Body of pancreas (tissue), 4 donors: ENCODE results near the gene LGALS13. TPM values are rescaled to one million over a fixed set of nuclear protein-coding genes. Genes with fewer than 3 reads are reported as not detected.
A peak's percentile ranks its signal among the peaks of the same experiment; 100 is the strongest.

ENCODE experiments used
- ATAC-seq: fragments of 150-250 bp; one replicate; pipeline ENCODE4 v1.9.1; 2016
- DNase-seq, 4 donors: peaks; one replicate each; pipeline ENCODE4 v3.0.0-alpha.2; 2019
- H3K27ac ChIP-seq, 4 donors: fragments of 200-600 bp; sonication (generic); 1 replicate in 3 of 4; 2 replicates in 1 of 4; pipeline versions ENCODE4 v1.5.1 to v1.6.1; 2016 to 2019; ENCODE audit warnings: mild to moderate bottlenecking in 1 of 4, mixed read lengths in 1 of 4, moderate library complexity in 1 of 4
- H3K27me3 ChIP-seq, 2 donors: fragments of 200-600 bp; sonication (generic); one replicate each; pipeline ENCODE4 v1.6.0; 2016; ENCODE audit warnings: mild to moderate bottlenecking in 1 of 2
- H3K36me3 ChIP-seq, 2 donors: fragments of 200-600 bp; sonication (generic); replicated peaks in 1 of 2; 2 replicates each; pipeline ENCODE4 v1.5.1; 2016; ENCODE audit warnings: low read depth in 2 of 2; ENCODE audit not compliant: insufficient read depth in 1 of 2
- H3K4me1 ChIP-seq: fragments of 200-600 bp; sonication (generic); one replicate; pipeline ENCODE4 v1.6.0; 2016
- H3K4me3 ChIP-seq, 2 donors: fragments of 200-600 bp; sonication (generic); 1 replicate in 1 of 2; 2 replicates in 1 of 2; pipeline ENCODE4 v1.5.1; 2016 to 2019
- H3K9me3 ChIP-seq, 3 donors: fragments of 200-600 bp; sonication (generic); 1 replicate in 2 of 3; 2 replicates in 1 of 3; pipeline ENCODE4 v1.5.1; 2016
- CTCF ChIP-seq, 7 experiments: fragments of 450-650 bp in 4 of 7; fragments of 200-600 bp in 3 of 7; sonication (generic) in 3 of 7; IDR thresholded peaks; one replicate each; pipeline ENCODE4 v1.5.1; 2016 to 2019; ENCODE audit warnings: antibody characterized with exemption in 7 of 7
- POLR2A ChIP-seq, 3 donors: fragments of 450-650 bp; IDR thresholded peaks; one replicate each; pipeline ENCODE4 v1.6.1; 2016; ENCODE audit warnings: antibody characterized with exemption in 3 of 3, mild to moderate bottlenecking in 2 of 3
- WGBS, 2 donors: methylation state at CpG; one replicate each; pipeline ENCODE4 v1.1.5; 2017; 5-methylcytosine and 5-hydroxymethylcytosine counted together
- intact Hi-C: fragments of 100-400 bp; cut with DNase I; formaldehyde crosslinking; loops from one replicate; pipeline ENCODE4 v1.15.1; 2023
- total RNA-seq, 2 donors: library from RNA; depleted of rRNA; stranded (reverse); fragments of >200 nt; gene quantifications; one replicate each; pipeline ENCODE4 v1.1.0, GENCODE V29; 2016

Gene LGALS13
- total RNA-seq, 2 donors from 2014 or later: not detected

DNA sequence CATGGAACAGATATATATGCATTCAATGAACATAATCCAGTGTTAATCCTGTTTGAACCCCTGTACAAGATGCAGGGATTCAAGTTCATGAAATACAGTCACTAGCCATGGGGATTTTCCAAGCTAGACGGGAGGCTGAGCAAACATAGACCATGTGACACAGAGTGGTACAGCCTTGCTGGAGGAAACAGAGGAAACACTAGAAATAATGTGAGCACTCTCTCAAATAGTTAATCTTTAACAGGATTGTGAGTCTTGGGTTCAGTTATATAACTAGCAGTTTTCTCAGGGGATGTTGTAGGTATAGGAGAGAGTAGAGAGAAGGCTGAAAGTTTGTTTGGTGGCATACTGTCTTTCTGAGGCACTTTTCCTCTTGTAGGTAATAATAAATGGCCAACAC is 39.4 kb downstream of the LGALS13 start:
- ATAC-seq (peak; percentile 40), DNase-seq (peak in 2 of 4 donors; percentile 30 to 32)
- intact Hi-C loops: no loop called here
- no peaks in the 10 kb centered on the region for H3K27me3 ChIP-seq
- H3K4me1 ChIP-seq: no peaks in the 10 kb centered on the region
- no peak overlapping the region for H3K4me3 ChIP-seq
- no peak overlapping the region for H3K27ac ChIP-seq
- TF ChIP-seq CTCF (IDR thresholded peaks at IDR 0.05) (no peak), POLR2A (IDR thresholded peaks at IDR 0.05) (no peak)
- no peaks in the 10 kb centered on the region for H3K36me3 ChIP-seq
- 4 to 17% methylated on average over 1 of the region's 1 CpG for WGBS, 2 donors
- no peaks in the 10 kb centered on the region for H3K9me3 ChIP-seq

- Histone ChIP-seq H3K4me1 (no peaks in the 10 kb centered on the region), H3K9me3 (no peaks in the 10 kb centered on the region), H3K4me3 (no peak overlapping the region), H3K27me3 (no peaks in the 10 kb centered on the region), H3K27ac (no peak overlapping the region), H3K36me3 (no peaks in the 10 kb centered on the region)
- WGBS, 2 donors: 49 to 52% methylated on average over 5 of the region's 5 CpGs
- ATAC-seq: no peak
- no peak for DNase-seq
- intact Hi-C loops: no loop called here
- TF ChIP-seq CTCF (IDR thresholded peaks at IDR 0.05) (no peak), POLR2A (IDR thresholded peaks at IDR 0.05) (no peak)
Measured at GRCh38 chr19:39643591-39643990, 41.3 kb downstream of the LGALS13 start.

DNA sequence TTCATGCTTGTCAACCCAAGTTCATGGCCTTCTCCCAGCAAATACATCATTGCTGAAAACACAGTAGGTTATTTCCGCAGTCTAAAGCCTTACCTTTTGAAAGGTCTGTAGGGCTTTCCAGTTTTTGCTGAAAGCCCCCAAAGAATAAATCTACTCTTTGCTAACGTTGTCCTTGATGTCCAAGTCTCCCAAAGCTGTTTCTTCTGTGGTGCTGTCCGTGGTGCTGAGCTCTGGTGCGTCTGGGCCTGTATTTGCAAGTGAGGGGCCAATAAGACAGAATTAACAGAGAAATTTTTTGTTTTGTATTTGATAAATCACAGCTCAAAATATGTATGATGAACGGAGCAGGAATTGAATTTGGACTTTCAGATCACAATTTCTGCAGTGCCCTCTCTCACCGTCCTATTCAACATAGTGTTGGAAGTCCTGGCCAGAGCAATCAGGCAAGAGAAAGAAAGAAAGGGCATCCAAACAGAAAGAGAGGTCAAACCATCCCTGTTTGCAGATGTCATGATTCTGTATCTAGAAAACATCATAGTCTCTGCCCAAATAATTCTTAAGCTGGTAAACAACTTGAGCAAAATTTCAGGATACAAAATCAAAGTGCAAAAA is 43.6 kb downstream of the LGALS13 start:
- no peaks in the 10 kb centered on the region for H3K36me3 ChIP-seq
- DNase-seq: no peak
- H3K9me3 ChIP-seq: no peaks in the 10 kb centered on the region
- ATAC-seq: no peak
- WGBS, 2 donors: 21 to 25% methylated on average over 6 of the region's 6 CpGs
- H3K4me3 ChIP-seq: no peak overlapping the region
- H3K27ac ChIP-seq: no peak overlapping the region
- intact Hi-C loops: no loop called here
- no peaks in the 10 kb centered on the region for H3K4me1 ChIP-seq
- TF ChIP-seq POLR2A (IDR thresholded peaks at IDR 0.05): no peak
- no peak for TF ChIP-seq CTCF (IDR thresholded peaks at IDR 0.05)
- H3K27me3 ChIP-seq: no peaks in the 10 kb centered on the region

DNA sequence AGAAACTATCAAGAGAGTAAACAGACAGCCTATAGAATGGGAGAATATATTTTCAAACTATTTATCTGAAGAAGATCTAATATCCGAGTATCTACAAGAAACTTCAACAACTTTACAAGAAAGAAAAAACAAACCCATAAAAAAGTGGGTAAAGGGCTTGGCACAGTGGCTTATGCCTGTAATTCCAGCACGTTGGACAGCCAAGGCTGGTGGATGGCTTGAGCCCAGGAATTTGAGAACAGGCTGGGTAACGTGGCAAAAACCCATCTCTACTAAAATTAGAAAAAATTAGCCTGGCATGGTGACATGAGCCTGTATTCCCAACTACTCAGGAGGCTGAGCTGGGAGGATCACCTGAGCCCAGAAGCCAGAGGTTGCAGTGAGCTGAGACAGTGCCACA is 45.6 kb downstream of the LGALS13 start:
- intact Hi-C loops: no loop called here
- 31 to 33% methylated on average over 3 of the region's 3 CpGs for WGBS, 2 donors
- no peaks in the 10 kb centered on the region for H3K36me3 ChIP-seq
- ATAC-seq (no peak), DNase-seq (no peak)
- no peak overlapping the region for H3K27ac ChIP-seq
- H3K4me3 ChIP-seq: no peak overlapping the region
- H3K4me1 ChIP-seq: no peaks in the 10 kb centered on the region
- no peaks in the 10 kb centered on the region for H3K27me3 ChIP-seq
- no peaks in the 10 kb centered on the region for H3K9me3 ChIP-seq
- TF ChIP-seq CTCF (IDR thresholded peaks at IDR 0.05): no peak
- no peak for TF ChIP-seq POLR2A (IDR thresholded peaks at IDR 0.05)

DNA sequence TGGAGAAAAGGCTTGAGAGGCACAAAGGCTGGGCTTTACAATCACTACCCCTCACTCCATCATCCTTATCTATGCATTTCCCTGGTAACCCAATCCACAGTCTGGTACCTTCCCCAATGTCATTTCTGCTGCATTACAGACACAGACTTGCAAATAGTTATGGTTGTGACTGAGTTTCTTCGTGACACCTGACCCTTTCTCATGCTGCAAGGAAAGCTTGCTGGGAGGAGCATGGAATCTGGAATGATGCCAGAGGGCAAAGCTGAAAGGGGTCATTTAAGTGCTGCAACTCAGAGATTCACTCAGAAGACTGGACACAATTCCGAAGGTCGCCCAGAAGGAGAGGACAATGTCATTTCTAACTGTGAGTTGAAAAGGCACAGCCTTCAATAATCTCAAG is 53.3 kb downstream of the LGALS13 start, which contains the start of gene LGALS16:
Gene LGALS16 (plus strand): TSS at position 301 of the 400 bp plus-strand sequence. CDS start 49 bp downstream, at position 350.
- no peak for DNase-seq
- WGBS, 2 donors: 26 to 32% methylated on average over 3 of the region's 3 CpGs
- H3K4me1 ChIP-seq: no peaks in the 10 kb centered on the region
- intact Hi-C loops: loop anchor here (5.0 kb wide), 1 partner anchor 148 kb away; no protein-coding TSS in a partner anchor
- no peaks in the 10 kb centered on the region for H3K9me3 ChIP-seq
- H3K36me3 ChIP-seq: no peaks in the 10 kb centered on the region
- no peak within 1 kb of the TSS for H3K4me3 ChIP-seq
- H3K27me3 ChIP-seq: no peaks in the 10 kb centered on the region
- no peak for ATAC-seq
- no peak within 1 kb of the TSS for H3K27ac ChIP-seq
- TF ChIP-seq CTCF (IDR thresholded peaks at IDR 0.05) (no peak), POLR2A (IDR thresholded peaks at IDR 0.05) (no peak)
